Measurements from ENCODE around the gene TFAP2A.

Gene TFAP2A

GRCh38 chr6:10399451-10399850, 15.4 kb downstream of the TFAP2A start:
- no peak for DNase-seq (ENCODE audit: low read depth, low spot score)

- no peak for DNase-seq (ENCODE audit: low read depth, low spot score)
These were observed 16.2 kb downstream of the TFAP2A start for GRCh38 chr6:10398446-10399218.

GRCh38 chr6:10397756-10398445, 17.0 kb downstream of the TFAP2A start:
- no peak for DNase-seq (ENCODE audit: low read depth, low spot score)

- no peak for DNase-seq (ENCODE audit: low read depth, low spot score)
These were observed 18.1 kb downstream of the TFAP2A start for GRCh38 chr6:10396785-10397184.

- no peak for DNase-seq (ENCODE audit: low read depth, low spot score)
These were observed 18.9 kb downstream of the TFAP2A start for GRCh38 chr6:10395704-10396546.

- no peak for DNase-seq (ENCODE audit: low read depth, low spot score)
These were observed 19.6 kb downstream of the TFAP2A start for GRCh38 chr6:10395171-10395703.

- no peak for DNase-seq (ENCODE audit: low read depth, low spot score)
These were observed 21.2 kb downstream of the TFAP2A start for GRCh38 chr6:10393544-10394225.

GRCh38 chr6:10391799-10392198, 23.1 kb downstream of the TFAP2A start:
- no peak for DNase-seq (ENCODE audit: low read depth, low spot score)

GRCh38 chr6:10391299-10391630, 23.6 kb downstream of the TFAP2A start:
- DNase-seq (ENCODE audit: low read depth, low spot score) = no peak

GRCh38 chr6:10390495-10391298, 24.2 kb downstream of the TFAP2A start:
- DNase-seq (ENCODE audit: low read depth, low spot score) = no peak

- no peak for DNase-seq (ENCODE audit: low read depth, low spot score)
These were observed 25.0 kb downstream of the TFAP2A start for GRCh38 chr6:10389739-10390494.

GRCh38 chr6:10386756-10387654, 27.9 kb downstream of the TFAP2A start:
- DNase-seq (ENCODE audit: low read depth, low spot score) = no peak

- DNase-seq (ENCODE audit: low read depth, low spot score) = no peak
These were observed 28.7 kb downstream of the TFAP2A start for GRCh38 chr6:10386220-10386619.

- no peak for DNase-seq (ENCODE audit: low read depth, low spot score)
These were observed 29.2 kb downstream of the TFAP2A start for GRCh38 chr6:10385524-10386132.

GRCh38 chr6:10384610-10385523, 30.0 kb downstream of the TFAP2A start:
- no peak for DNase-seq (ENCODE audit: low read depth, low spot score)

- no peak for DNase-seq (ENCODE audit: low read depth, low spot score)
These were observed 30.7 kb downstream of the TFAP2A start for GRCh38 chr6:10384091-10384609.

Data from activated naive CD8-positive, alpha-beta T cell treated with anti-CD3 and anti-CD28 coated beads, Interleukin-2, amount 50 U/mL, for 16 hours (primary cell).